HG02973 (cell line): ENCODE data around the gene DNAJB9.

Experiments
- ATAC-seq: cut with Tn5 transposase; IDR thresholded peaks from one replicate; pipeline ENCODE4 v1.9.1; 2021; ENCODE audit warnings: moderate library complexity; ENCODE audit not compliant: unreplicated experiment

Gene DNAJB9

GRCh38 chr7:108565987-108566386, 3.7 kb upstream of the DNAJB9 start:
- no peak for ATAC-seq

GRCh38 chr7:108568801-108569380, 783 bp upstream of the DNAJB9 start:
- no peak for ATAC-seq

GRCh38 chr7:108570146-108570755, 577 bp downstream of the DNAJB9 start:
- ATAC-seq: peak; percentile 26

DNA sequence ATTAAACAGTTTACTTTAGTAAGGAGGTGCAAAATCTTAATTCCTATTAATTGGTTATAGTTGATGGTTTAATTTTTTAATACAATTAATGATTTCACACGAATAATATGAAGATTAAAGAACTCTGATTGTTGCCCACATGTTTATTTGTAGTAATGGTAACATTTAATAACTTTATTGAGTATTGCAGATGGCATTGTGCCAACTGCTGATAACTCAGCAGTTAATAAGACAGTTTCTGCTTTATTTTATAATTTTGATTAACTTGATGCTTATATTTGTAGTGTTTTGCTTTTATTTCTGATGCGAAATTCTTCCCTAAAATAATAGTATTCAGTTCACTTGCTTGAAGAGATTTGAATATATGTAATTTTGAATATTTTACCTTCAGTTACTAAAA, 2.8 kb downstream of the DNAJB9 start:
- ATAC-seq: no peak

DNA sequence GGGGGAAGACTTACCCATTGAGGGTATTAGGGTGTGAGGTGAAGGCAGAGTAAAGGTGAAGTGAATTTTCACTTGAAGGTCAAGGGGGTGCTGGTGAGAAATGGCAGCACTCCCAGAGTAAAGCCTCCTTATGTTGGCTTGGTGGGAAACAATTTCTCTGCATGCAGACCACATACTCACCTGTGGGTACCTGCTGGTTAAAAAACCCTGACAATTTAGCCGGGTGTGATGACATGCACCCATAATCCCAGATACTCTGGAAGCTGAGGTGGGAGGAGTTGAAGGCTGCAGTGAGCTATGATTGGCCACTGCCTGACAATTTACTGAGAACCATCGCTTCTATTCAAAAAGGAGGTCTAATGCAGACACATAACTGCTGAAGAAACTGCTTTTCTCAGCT, 5.5 kb downstream of the DNAJB9 start:
- ATAC-seq: no peak

DNA sequence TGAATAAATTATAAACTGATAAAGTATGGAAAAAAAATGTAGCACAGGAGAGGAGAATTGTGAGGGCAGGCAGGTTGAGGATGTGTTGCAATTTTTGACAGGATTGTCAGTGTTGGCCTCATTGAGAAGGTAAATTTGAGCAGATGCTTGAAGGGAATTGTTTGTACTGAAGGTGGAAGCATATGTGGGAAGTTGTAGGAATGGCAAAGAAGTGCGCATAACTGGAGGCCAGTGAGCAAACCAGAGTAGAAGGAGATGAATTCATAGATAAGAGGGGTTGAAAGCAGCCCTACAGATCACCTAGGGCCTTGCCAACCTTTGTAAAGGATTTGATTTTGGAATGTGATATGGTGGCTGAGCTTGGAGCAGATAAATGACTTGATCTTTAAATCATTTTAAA, 6.4 kb downstream of the DNAJB9 start:
- no peak for ATAC-seq

- no peak for ATAC-seq
These were observed 9.3 kb downstream of the DNAJB9 start for GRCh38 chr7:108578937-108579336.

- ATAC-seq: no peak
These were observed 10.6 kb downstream of the DNAJB9 start for GRCh38 chr7:108580298-108580697.

DNA sequence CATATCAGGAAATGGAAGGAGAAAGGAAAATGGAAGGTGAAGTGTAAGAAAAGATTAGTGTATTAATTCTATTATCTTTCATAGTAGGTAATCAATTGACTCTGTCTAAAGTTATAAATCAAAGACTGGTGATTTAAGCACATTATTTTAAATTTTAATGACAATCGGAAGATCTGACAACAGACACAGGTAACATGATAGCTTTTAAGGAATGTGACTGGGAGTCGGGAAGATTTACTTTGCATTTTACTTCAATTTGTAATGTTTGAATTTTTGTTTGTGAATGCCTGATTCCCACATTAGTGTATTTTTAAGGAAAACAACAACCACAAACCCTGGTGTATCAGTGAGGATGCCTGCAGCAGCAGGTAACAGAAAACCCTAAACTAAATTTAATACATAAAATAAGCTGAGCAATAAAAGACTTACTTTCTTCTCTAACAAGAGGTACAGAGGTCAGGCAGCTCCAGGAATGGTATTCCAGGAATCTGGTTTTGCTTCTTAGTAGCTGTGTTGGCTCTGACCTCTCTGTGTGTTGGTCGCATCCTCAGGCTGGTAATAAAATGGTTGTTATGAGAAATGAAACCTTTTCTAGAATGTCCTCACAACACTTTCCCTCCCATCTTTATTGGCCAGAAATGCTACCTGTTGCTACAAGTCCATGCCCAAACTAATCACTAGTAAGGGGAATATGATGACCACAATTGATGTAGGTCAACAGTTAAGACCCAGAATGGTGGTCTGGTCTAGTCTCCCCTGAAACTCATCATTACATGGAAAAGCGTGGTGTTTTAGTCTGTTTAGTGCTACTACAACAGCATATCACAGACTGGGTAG, 12.2 kb downstream of the DNAJB9 start:
- ATAC-seq: no peak

- no peak for ATAC-seq
These were observed 14.5 kb downstream of the DNAJB9 start for GRCh38 chr7:108584211-108584610.

- no peak for ATAC-seq
These were observed 16.2 kb downstream of the DNAJB9 start for GRCh38 chr7:108585843-108586242.

DNA sequence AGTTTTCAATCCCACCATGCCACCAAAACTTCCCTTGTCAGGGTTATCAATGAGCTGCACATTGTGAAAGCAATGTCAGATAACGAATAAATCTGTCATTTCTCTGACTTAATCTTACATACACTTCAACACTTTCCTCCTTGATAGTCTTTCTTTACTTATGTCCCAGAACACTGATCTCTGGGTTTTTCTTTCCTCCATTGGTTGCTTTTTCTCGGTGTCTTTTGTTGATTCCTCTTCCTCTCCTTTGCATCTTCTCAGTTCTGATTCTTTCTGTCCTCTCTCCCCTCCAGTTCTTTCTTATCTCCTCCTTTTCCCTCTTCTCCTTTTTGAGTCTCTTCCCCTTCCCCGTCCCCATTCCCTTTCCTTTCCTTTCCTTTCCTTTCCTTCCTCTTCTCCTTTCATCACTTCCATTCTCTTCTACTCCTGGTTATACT, 16.6 kb downstream of the DNAJB9 start:
- ATAC-seq: no peak

GRCh38 chr7:108589199-108589598, 19.5 kb downstream of the DNAJB9 start:
- ATAC-seq: no peak

GRCh38 chr7:108589874-108590273, 20.2 kb downstream of the DNAJB9 start:
- ATAC-seq: no peak

DNA sequence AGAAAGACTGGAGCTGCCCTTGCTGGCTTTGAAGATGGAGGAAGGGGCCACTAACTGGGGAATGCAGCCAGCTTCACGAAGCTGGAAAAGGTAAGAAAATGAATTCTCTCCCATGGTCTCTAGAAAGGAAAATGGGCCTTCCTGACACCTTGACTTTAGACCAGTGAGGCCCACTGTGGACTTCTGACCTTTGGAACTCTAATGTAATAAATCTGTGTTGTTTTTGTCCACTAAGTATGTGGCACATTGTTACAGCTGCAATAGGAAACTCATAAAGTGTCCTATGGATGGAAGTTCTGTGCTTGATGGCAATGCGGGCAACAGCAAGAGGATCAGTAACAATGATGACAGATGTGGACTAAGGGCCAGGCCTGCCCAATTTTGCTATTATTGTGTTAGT, 20.9 kb downstream of the DNAJB9 start:
- ATAC-seq: no peak

GRCh38 chr7:108592646-108593201, 23.1 kb downstream of the DNAJB9 start:
- ATAC-seq: no peak

- peak; percentile 85 for ATAC-seq
These were observed 26.9 kb downstream of the DNAJB9 start for GRCh38 chr7:108596560-108596959.

- ATAC-seq: no peak
These were observed 28.5 kb downstream of the DNAJB9 start for GRCh38 chr7:108598153-108598552.

- ATAC-seq: no peak
These were observed 29.4 kb downstream of the DNAJB9 start for GRCh38 chr7:108598914-108599580.

GRCh38 chr7:108600399-108600798, 30.7 kb downstream of the DNAJB9 start:
- ATAC-seq: no peak

DNA sequence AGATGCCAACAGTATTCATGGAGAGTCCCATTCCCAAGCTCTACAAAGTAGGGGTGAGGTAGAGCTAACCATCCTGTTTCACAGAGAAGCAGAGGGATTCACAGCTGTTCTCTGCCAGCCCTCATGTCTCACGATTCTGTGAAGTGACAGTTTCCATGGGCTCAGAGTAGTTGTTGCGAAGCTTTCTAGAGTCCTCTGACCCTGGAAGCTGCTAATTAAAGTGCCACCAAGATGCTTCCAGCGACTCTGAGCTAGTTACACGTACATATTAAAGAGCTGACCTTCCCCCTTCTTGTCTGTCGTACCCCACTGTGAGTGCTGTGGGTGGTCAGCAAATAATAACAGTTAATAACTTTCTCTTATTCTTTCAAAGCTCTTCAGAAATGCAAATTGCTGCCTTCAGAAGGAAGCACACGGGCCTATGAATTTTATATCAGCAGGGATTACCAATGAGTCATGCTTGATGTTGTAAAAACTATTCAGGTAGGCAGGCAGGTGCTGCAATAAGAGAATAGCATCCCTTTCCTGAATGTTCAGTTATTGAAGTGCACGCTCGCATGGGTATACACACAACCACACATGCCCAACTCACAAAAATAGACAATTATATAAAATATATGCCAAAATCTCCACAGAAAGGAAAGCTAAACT, 34.1 kb downstream of the DNAJB9 start:
- ATAC-seq: no peak
